Upper lobe of right lung (tissue), 1 donor: ENCODE results near the gene SVEP1. TPM values are rescaled to one million over a fixed set of nuclear protein-coding genes. Genes with fewer than 3 reads are reported as not detected.

Experiments used
- ATAC-seq: fragments of 200-7000 bp; cut with Tn5 transposase; one replicate; pipeline ENCODE4 v1.9.1; 2020; ENCODE audit warnings: mild to moderate bottlenecking, moderate library complexity
- DNase-seq: peaks from one replicate; pipeline ENCODE4 v3.0.0-alpha.2; 2020
- H3K27ac ChIP-seq: fragments of 200-600 bp; one replicate; pipeline ENCODE4 v1.8.0; 2022
- H3K27me3 ChIP-seq: fragments of 200-600 bp; one replicate; pipeline ENCODE4 v1.8.0; 2022; ENCODE audit warnings: mild to moderate bottlenecking
- H3K36me3 ChIP-seq: fragments of 200-600 bp; one replicate; pipeline ENCODE4 v1.8.0; 2022
- H3K4me1 ChIP-seq: fragments of 200-600 bp; one replicate; pipeline ENCODE4 v1.8.0; 2022
- H3K4me3 ChIP-seq: fragments of 200-600 bp; one replicate; pipeline ENCODE4 v1.8.0; 2022; ENCODE audit warnings: mild to moderate bottlenecking
- H3K9me3 ChIP-seq: fragments of 200-600 bp; one replicate; pipeline ENCODE4 v1.8.0; 2022
- CTCF ChIP-seq: fragments of 200-600 bp; IDR thresholded peaks from one replicate; pipeline ENCODE4 v1.8.0; 2022; ENCODE audit warnings: antibody characterized with exemption
- intact Hi-C: fragments of 100-400 bp; cut with DNase I; formaldehyde crosslinking; loops from one replicate; pipeline ENCODE4 v1.11.0; 2022
- total RNA-seq: library from RNA; stranded (reverse); fragmentation: NEBNext Ultra II Directional; extraction: Animal tissue kit (Norgen Biotek cat#: 25700); gene quantifications from one replicate; pipeline ENCODE4 v1.2.1, GENCODE V29; 2021
- donor health status: DM: no; HTN: yes; CAD: no; lungs with severe emphysema.

The SVEP1 gene
- total RNA-seq, 1 donor from 2014 or later, result 88.1 TPM

- no peak for TF ChIP-seq CTCF
- ATAC-seq, result no peak
- no peak for DNase-seq
- H3K27me3 ChIP-seq, result no peaks in the 10 kb centered on the region
- H3K27ac ChIP-seq, result no peak overlapping the region
- H3K9me3 ChIP-seq, result no peaks in the 10 kb centered on the region
- no peaks in the 10 kb centered on the region for H3K36me3 ChIP-seq
- intact Hi-C loops, result no loop called here
- H3K4me3 ChIP-seq, result no peak overlapping the region
- H3K4me1 ChIP-seq, result no peaks in the 10 kb centered on the region
Measured at GRCh38 chr9:110344821-110345220, 234.7 kb downstream of the SVEP1 start.

GRCh38 chr9:110343551-110343950 is 236.0 kb downstream of the SVEP1 start:
- intact Hi-C loops, result no loop called here
- DNase-seq (no peak), ATAC-seq (no peak)
- TF ChIP-seq CTCF, result no peak
- no peaks in the 10 kb centered on the region for H3K4me1 ChIP-seq
- no peaks in the 10 kb centered on the region for H3K27me3 ChIP-seq
- no peak overlapping the region for H3K4me3 ChIP-seq
- H3K9me3 ChIP-seq, result no peaks in the 10 kb centered on the region
- H3K27ac ChIP-seq, result no peak overlapping the region
- no peaks in the 10 kb centered on the region for H3K36me3 ChIP-seq

- H3K4me3 ChIP-seq, result no peak overlapping the region
- intact Hi-C loops, result no loop called here
Measured at GRCh38 chr9:110340306-110340705, 239.2 kb downstream of the SVEP1 start.

DNA sequence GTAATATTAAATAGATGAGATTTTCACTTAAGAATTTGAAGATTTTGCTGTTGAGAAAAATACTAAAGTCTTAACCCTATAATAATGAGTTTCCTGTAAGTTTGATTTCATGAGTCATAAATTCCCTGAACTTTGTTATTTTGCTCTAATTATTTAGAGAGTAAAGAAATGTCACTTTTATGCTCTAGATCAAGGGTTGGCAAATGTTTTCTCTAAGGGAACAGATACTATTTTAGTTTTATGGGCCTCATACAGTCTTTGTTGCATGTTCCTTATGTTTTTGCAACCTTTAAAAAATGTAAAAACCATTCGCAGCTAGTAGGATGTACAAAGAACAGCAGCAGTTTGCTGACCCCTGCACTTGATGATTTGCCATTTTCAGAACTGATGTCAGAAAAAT is 241.4 kb downstream of the SVEP1 start:
- ATAC-seq (no peak), DNase-seq (no peak)
- intact Hi-C loops, result no loop called here
- H3K27ac ChIP-seq, result no peak overlapping the region
- TF ChIP-seq CTCF, result no peak
- H3K36me3 ChIP-seq, result no peaks in the 10 kb centered on the region
- no peaks in the 10 kb centered on the region for H3K9me3 ChIP-seq
- no peaks in the 10 kb centered on the region for H3K27me3 ChIP-seq
- H3K4me3 ChIP-seq, result no peak overlapping the region
- no peaks in the 10 kb centered on the region for H3K4me1 ChIP-seq

More at GRCh38 chr9:110340306-110340705, 239.2 kb downstream of the SVEP1 start:
- DNase-seq (no peak), ATAC-seq (no peak)
- Histone ChIP-seq H3K27me3 (no peaks in the 10 kb centered on the region), H3K27ac (no peak overlapping the region), H3K9me3 (no peaks in the 10 kb centered on the region), H3K36me3 (no peaks in the 10 kb centered on the region), H3K4me1 (no peaks in the 10 kb centered on the region)
- no peak for TF ChIP-seq CTCF

GRCh38 chr9:110337727-110338126 is 241.8 kb downstream of the SVEP1 start, which contains the start of gene TXNDC8:
TXNDC8 (minus strand) TSS chr9:110337863.
- no peak for ATAC-seq
- Histone ChIP-seq H3K27me3 (no peaks in the 10 kb centered on the region), H3K36me3 (no peaks in the 10 kb centered on the region), H3K27ac (no peak within 1 kb of the TSS), H3K9me3 (no peaks in the 10 kb centered on the region), H3K4me3 (no peak within 1 kb of the TSS), H3K4me1 (no peaks in the 10 kb centered on the region)
- DNase-seq, result no peak
- no peak for TF ChIP-seq CTCF
- intact Hi-C loops, result no loop called here

GRCh38 chr9:110336363-110336762 is 243.2 kb downstream of the SVEP1 start:
- TF ChIP-seq CTCF, result no peak
- intact Hi-C loops, result no loop called here
- Histone ChIP-seq H3K4me1 (no peaks in the 10 kb centered on the region), H3K27ac (no peak overlapping the region), H3K4me3 (no peak overlapping the region), H3K36me3 (no peaks in the 10 kb centered on the region), H3K9me3 (no peaks in the 10 kb centered on the region), H3K27me3 (no peaks in the 10 kb centered on the region)
- no peak for DNase-seq
- ATAC-seq, result no peak
